ENCODE data around the gene EMSY. TPM values are rescaled to one million over a fixed set of nuclear protein-coding genes. Genes with fewer than 3 reads are reported as not detected.
"Not testable (repeated sequence)": the region's sequence is repeated elsewhere in the genome, so short reads cannot be mapped to it uniquely, and the experiment has no call there.

Gene EMSY
- 19.7 and 25.3 TPM in 2 replicates for total RNA-seq (2022)
- percentile 78 among the genes with signal in this experiment for Bru-seq, nascent RNA
- percentile 75 among the genes with signal in this experiment for BruChase-seq, experiment 1, labeled RNA remaining after a 6-hour chase
- BruChase-seq, experiment 2, labeled RNA remaining after a 2-hour chase, result percentile 80 among the genes with signal in this experiment
- long read RNA-seq, partial matches to known transcripts, result 1 of 7 reads
- long read RNA-seq, other reads (novel, unspliced or antisense), result 5 of 7 reads

- peak; percentile 97 for DNase-seq (ENCODE audit: unreplicated experiment)
- ChIA-PET POLR2A (interaction anchor here (0.7 to 2.8 kb wide), 13 partner anchors 10 to 734 kb away, joined by 3 to 33 read pairs (median 3); partner anchors contain the start of genes GVQW3 and THAP12), CTCF (interaction anchor here (0.6 kb wide), 1 partner anchor 119 kb away, joined by 4 read pairs; no protein-coding TSS in a partner anchor)
- H3K36me3 Mint-ChIP-seq (ENCODE audit: insufficient read depth, unreplicated experiment), result peaks cover 17% of the 10 kb centered on the region
- H3K9me3 Mint-ChIP-seq (ENCODE audit: unreplicated experiment), result no peaks in the 10 kb centered on the region
- BruUV-seq (replicated peaks), result no TSS peak
- peak within 1 kb of the TSS; percentile 98 for H3K4me3 Mint-ChIP-seq (ENCODE audit: unreplicated experiment)
- peak within 1 kb of the TSS; percentile 99 for H3K27ac Mint-ChIP-seq (ENCODE audit: low read depth, unreplicated experiment)
- peaks cover 5% of the 10 kb centered on the region for H3K4me1 Mint-ChIP-seq (ENCODE audit: insufficient read depth, unreplicated experiment)
- no peak for TF ChIP-seq CTCF (IDR thresholded peaks at IDR 0.05; ENCODE audit: unreplicated experiment)
- H3K27me3 Mint-ChIP-seq (ENCODE audit: insufficient read depth, unreplicated experiment), result no peaks in the 10 kb centered on the region
- intact Hi-C loops (cut with micrococcal nuclease), result loop anchor here (2.0 kb wide), 1 partner anchor 64 kb away; the partner anchor contains the start of genes GVQW3 and THAP12
Measured at GRCh38 chr11:76444384-76445120, at the start of gene EMSY. Gene EMSY (plus strand): TSS chr11:76445018. CDS start chr11:76446939, 1,921 bp downstream.

DNA sequence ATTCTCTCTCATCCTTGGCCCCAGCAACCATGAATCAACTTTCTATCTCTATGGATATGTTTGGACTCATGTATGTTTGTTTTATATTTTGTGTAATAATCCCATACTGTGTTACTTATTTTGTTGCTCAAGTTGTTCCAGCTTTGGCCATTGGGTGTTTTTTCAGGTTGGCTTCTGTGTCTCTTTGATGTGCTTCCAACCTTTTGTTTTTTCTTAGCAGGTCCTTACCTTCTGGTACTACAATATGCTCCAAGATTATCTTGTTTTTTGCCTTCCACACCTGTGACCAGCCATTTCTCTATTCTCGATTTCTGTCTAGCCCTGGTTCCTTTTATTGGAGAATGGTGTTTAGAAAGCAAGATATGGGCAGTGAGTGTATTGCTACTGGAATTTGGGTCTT is 49.5 kb upstream of the EMSY start:
- no peaks in the 10 kb centered on the region for H3K9me3 Mint-ChIP-seq (ENCODE audit: unreplicated experiment)
- no peak for DNase-seq (ENCODE audit: unreplicated experiment)
- no peak for TF ChIP-seq CTCF (IDR thresholded peaks at IDR 0.05; ENCODE audit: unreplicated experiment)
- H3K4me1 Mint-ChIP-seq (ENCODE audit: insufficient read depth, unreplicated experiment), result no peaks in the 10 kb centered on the region
- no peak overlapping the region for H3K27ac Mint-ChIP-seq (ENCODE audit: low read depth, unreplicated experiment)
- no TSS peak for BruUV-seq (replicated peaks)
- intact Hi-C loops (cut with micrococcal nuclease), result no loop called here
- no peaks in the 10 kb centered on the region for H3K27me3 Mint-ChIP-seq (ENCODE audit: insufficient read depth, unreplicated experiment)
- POLR2A ChIA-PET, result interaction anchor here (1.0 kb wide), 1 partner anchor 10 kb away, joined by 3 read pairs; no protein-coding TSS in a partner anchor
- peaks cover 7% of the 10 kb centered on the region for H3K36me3 Mint-ChIP-seq (ENCODE audit: insufficient read depth, unreplicated experiment)
- no peak overlapping the region for H3K4me3 Mint-ChIP-seq (ENCODE audit: unreplicated experiment)
- CTCF ChIA-PET, result no interaction called here

DNA sequence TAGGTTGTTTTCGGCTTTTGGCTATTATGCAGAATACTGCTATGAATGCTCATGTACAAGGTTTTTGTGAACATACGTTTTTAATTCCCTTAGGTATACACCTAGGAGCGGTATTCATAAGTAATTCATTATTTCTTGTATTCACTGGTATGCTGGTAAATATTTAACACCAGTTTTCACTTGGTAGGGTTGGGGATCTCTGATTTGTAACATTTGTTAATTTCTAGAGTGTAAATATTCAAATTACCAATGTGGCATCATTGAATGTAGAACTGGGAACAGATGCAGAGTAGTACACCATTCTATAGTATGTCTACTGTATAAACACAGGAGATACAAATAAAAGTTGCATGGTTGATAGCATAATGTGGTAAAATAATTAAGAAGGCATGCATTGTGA is 47.4 kb upstream of the EMSY start:
- CTCF ChIA-PET, result no interaction called here
- Mint-ChIP-seq H3K9me3 (ENCODE audit: unreplicated experiment) (no peaks in the 10 kb centered on the region), H3K4me3 (ENCODE audit: unreplicated experiment) (no peak overlapping the region), H3K4me1 (ENCODE audit: insufficient read depth, unreplicated experiment) (no peaks in the 10 kb centered on the region), H3K36me3 (ENCODE audit: insufficient read depth, unreplicated experiment) (peaks cover 7% of the 10 kb centered on the region), H3K27ac (ENCODE audit: low read depth, unreplicated experiment) (no peak overlapping the region), H3K27me3 (ENCODE audit: insufficient read depth, unreplicated experiment) (no peaks in the 10 kb centered on the region)
- DNase-seq (ENCODE audit: unreplicated experiment), result no peak
- TF ChIP-seq CTCF (IDR thresholded peaks at IDR 0.05; ENCODE audit: unreplicated experiment), result no peak
- no TSS peak for BruUV-seq (replicated peaks)
- intact Hi-C loops (cut with micrococcal nuclease), result no loop called here
- POLR2A ChIA-PET, result no interaction called here

DNA sequence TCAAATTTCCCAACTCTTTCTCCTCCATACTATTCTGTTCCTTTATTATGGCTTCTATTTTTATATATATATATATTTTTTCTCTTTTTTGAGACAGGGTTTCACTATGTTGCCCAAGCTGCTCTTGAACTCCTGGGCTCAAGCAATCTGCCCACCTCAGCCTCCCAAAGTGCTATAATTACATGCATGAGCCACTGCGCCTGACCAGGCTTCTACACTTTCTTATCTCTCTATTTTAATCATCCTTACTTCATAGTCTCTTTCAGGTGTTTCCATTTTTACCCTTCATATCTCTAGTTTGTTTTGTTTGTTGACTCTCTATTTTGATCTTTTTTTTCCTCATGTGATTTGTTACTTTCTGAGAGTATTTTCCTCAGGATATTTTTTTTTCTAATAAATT is 43.9 kb upstream of the EMSY start:
- Mint-ChIP-seq H3K4me1 (ENCODE audit: insufficient read depth, unreplicated experiment) (no peaks in the 10 kb centered on the region), H3K9me3 (ENCODE audit: unreplicated experiment) (no peaks in the 10 kb centered on the region)
- no peak for DNase-seq (ENCODE audit: unreplicated experiment)

GRCh38 chr11:76401484-76401883 is 43.3 kb upstream of the EMSY start:
- H3K27me3 Mint-ChIP-seq (ENCODE audit: insufficient read depth, unreplicated experiment); H3K4me1 Mint-ChIP-seq (ENCODE audit: insufficient read depth, unreplicated experiment); H3K9me3 Mint-ChIP-seq (ENCODE audit: unreplicated experiment); intact Hi-C loops (cut with micrococcal nuclease); H3K4me3 Mint-ChIP-seq (ENCODE audit: unreplicated experiment); BruUV-seq (replicated peaks); H3K36me3 Mint-ChIP-seq (ENCODE audit: insufficient read depth, unreplicated experiment); H3K27ac Mint-ChIP-seq (ENCODE audit: low read depth, unreplicated experiment); DNase-seq (ENCODE audit: unreplicated experiment): not testable (repeated sequence)
- ChIA-PET POLR2A (interaction anchor here (0.6 to 1.3 kb wide), 4 partner anchors 8 to 243 kb away, joined by 3 read pairs; partner anchors contain the start of genes GVQW3 and THAP12), CTCF (interaction anchor here (1.1 kb wide), 1 partner anchor 168 kb away, joined by 3 read pairs; no protein-coding TSS in a partner anchor)

More for the DNA sequence above, 43.9 kb upstream of the EMSY start:
- ChIA-PET CTCF (interaction anchor here (1.1 kb wide), 1 partner anchor 167 kb away, joined by 3 read pairs; no protein-coding TSS in a partner anchor), POLR2A (interaction anchor here (0.7 kb wide), 2 partner anchors 9 to 244 kb away, joined by 3 read pairs; no protein-coding TSS in a partner anchor)
- intact Hi-C loops (cut with micrococcal nuclease), result no loop called here
- Mint-ChIP-seq H3K27me3 (ENCODE audit: insufficient read depth, unreplicated experiment) (no peaks in the 10 kb centered on the region), H3K36me3 (ENCODE audit: insufficient read depth, unreplicated experiment) (no peaks in the 10 kb centered on the region), H3K27ac (ENCODE audit: low read depth, unreplicated experiment) (no peak overlapping the region), H3K4me3 (ENCODE audit: unreplicated experiment) (no peak overlapping the region)
- no TSS peak for BruUV-seq (replicated peaks)
- no peak for TF ChIP-seq CTCF (IDR thresholded peaks at IDR 0.05; ENCODE audit: unreplicated experiment)

Measured in MCF 10A (cell line).